SW 1271 (cell line): ENCODE measurements around the gene OR2H2.

ENCODE experiments used
- DNase-seq, 2 experiments: peaks; one replicate each; lab custom pipeline; 2025; lab: John Stamatoyannopoulos, UW

The OR2H2 gene

GRCh38 chr6:29629571-29629970 is 44.6 kb downstream of the OR2H2 start:
- DNase-seq = no peak

GRCh38 chr6:29630315-29630714 is 45.4 kb downstream of the OR2H2 start:
- no peak for DNase-seq

GRCh38 chr6:29631209-29631810 is 46.4 kb downstream of the OR2H2 start:
- DNase-seq = no peak

- DNase-seq = peak; percentile 19 to 64
Observed at GRCh38 chr6:29631860-29632731, 47.2 kb downstream of the OR2H2 start.

- peak; percentile 33 to 83 for DNase-seq
Observed at GRCh38 chr6:29632789-29633533, 48.0 kb downstream of the OR2H2 start, which contains the start of gene GABBR1. Gene GABBR1 (minus strand): TSS chr6:29633183. CDS start chr6:29632385, 798 bp downstream.

GRCh38 chr6:29633534-29633905 is 48.6 kb downstream of the OR2H2 start:
- DNase-seq = no peak

- no peak for DNase-seq
Observed at GRCh38 chr6:29637247-29637646, 52.3 kb downstream of the OR2H2 start.
